GM19397 (cell line): ENCODE results near the gene KCNN4.

Experiments
- ATAC-seq: cut with Tn5 transposase; IDR thresholded peaks from one replicate; pipeline ENCODE4 v1.9.1; 2021; ENCODE audit warnings: mild to moderate bottlenecking, moderate library complexity; ENCODE audit not compliant: unreplicated experiment

The KCNN4 gene

DNA sequence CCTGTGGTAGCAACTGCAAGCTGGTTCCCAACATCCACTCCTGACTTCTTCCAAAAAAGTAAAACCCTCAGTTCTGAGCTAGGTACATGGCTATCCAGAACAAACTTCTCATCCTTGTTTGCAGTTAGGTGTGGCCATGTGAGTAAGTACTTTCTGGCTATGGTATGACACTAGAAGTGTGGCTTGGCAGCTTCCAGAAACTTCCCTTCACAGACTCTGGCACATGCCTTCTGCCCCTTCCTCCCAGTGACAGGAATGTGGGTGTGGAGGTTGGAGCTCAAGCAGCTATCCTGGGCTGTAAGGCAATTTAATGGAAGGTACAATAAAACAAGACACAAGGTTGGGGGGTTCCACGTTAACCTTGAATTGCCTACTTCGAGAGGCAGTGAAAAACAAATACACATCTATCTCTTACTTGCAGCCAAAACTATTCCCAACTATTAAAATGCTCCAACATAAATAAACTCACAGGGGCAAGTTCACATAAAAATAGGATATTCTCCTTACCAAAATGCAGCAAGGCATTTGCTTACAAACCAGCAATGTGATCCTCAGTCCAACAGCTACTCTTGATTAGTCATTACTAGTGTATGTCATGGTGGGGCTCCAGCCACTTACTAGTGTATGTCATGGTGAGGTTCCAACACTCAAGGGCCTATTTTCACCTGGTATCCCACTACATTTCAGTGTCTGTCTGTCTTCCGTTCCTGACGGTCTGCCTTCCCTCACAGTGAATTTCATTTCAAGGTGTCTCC, 29.1 kb downstream of the KCNN4 start:
- ATAC-seq, result no peak

DNA sequence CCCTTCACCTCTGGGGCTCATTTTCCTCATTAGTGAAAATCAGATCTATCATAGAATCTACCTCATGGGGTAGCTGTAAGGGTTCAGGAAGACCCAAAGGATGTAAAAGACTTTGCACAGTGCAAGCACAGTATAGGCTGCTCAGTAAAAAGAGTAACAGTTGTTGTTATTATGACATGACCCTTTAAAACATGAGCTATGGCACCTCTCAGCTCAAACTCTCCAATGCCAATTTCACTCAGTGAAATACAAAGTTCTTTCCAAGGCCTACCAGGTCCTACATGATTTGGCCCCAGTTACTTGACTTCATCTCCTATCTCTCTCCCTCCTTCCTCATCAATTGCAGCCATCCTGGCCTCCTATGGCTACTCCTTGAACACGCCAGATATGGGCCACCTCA, 30.9 kb downstream of the KCNN4 start:
- ATAC-seq, result no peak

DNA sequence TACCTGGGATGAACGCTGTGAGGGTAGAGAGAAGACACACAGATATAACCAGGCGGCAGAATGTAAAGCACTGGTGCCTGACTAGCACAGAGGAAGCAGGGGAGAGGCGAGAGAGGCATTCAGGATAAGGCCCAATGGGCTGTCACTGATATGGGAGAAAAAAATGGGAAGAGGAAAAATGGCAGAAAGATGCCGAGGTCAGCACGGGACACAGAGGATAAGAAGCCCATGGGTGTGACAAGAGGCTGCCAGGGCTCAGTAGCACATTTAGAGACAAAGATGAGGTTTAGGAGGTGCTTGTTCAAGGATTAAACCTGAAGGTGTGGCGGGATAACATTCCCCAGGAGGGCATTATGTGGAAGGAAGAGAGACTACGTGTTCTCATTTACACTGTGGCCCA, 31.6 kb downstream of the KCNN4 start:
- no peak for ATAC-seq

DNA sequence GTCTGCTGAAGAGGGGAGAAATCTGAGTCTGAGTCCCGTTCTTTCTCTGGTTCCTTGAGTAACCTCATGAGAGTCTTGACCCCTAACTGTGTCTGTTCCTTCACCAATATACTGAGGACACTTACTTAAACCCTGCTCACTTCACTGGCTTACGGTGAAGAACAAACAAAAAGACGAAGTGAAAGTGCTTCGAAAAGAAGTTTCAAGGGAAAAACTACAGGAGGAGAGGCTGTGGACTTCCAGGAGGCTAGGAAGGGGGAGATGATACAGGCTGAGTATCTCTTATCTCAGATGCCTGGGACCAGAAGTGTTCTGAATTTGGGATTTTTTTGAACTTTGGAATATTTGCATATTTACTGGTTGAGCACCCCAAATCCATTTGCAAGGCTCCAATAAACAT, 32.1 kb downstream of the KCNN4 start:
- ATAC-seq, result no peak

DNA sequence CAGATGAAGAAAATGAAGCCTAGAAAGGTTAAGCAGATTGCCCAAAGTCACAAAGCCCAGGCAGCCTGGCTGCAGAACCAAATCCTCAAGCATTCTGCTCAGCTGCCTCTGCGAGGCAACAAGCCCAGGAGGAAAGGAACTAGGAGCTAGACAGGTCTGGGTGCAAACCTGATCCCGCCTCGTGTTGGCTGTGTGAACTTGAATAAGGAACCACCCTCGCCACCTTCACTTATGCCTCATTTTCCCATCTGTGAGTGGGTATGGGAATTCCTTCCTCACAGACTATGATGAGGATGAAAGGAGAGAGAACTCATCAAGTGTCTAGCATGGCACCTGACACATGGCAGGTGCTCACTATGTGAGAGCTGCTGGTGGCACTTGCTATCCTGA, 32.6 kb downstream of the KCNN4 start:
- ATAC-seq, result no peak

DNA sequence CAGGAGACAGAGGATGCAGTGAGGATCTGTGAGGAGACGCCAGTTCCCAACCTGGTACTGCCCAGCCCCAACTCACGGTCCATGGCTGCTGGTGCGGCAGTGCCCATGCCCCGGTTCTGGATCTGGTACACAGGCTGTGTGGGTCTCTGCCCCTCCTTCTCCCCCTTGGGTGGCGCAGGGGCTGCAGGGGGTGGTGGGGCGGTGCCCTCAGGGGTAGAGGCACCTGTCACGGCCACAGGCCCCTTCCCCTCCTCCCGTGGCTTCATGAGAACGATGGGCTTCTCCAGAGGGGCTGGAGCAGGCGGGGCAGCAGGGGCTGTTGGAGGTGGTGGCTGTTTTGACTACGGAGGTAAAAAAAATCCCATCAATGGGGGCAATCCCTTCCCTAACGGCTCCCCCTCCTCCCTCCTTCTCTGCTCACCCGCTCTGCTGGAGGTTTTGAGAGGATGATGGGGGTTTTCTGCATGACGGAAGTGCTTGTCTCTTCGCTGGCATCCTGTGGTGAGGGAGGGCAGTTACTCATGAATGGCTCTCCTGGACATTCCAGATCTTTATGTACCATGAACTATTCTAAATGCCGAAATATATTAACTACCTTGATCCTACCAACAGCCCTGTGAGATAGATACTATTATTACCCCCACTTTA, 33.1 kb downstream of the KCNN4 start:
- no peak for ATAC-seq

DNA sequence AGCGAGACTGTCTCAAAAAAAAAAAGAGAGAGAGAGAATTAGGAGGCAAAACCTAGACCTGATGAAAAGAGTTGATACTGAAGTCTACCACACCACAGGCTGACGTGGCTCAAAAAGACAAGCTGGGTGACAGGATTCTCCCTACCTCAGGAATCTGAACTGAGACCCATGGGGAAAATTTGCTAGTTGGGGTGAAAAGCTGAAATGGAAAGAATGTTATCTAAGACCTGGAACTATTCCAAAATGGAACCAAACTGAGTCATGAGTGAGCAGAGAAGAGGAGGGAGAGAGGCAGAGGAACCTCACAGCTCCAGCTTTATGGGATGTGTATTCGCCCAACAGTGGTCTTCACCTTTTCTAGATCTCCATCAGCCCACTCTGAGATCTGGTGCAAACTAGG, 37.7 kb downstream of the KCNN4 start:
- ATAC-seq, result no peak

DNA sequence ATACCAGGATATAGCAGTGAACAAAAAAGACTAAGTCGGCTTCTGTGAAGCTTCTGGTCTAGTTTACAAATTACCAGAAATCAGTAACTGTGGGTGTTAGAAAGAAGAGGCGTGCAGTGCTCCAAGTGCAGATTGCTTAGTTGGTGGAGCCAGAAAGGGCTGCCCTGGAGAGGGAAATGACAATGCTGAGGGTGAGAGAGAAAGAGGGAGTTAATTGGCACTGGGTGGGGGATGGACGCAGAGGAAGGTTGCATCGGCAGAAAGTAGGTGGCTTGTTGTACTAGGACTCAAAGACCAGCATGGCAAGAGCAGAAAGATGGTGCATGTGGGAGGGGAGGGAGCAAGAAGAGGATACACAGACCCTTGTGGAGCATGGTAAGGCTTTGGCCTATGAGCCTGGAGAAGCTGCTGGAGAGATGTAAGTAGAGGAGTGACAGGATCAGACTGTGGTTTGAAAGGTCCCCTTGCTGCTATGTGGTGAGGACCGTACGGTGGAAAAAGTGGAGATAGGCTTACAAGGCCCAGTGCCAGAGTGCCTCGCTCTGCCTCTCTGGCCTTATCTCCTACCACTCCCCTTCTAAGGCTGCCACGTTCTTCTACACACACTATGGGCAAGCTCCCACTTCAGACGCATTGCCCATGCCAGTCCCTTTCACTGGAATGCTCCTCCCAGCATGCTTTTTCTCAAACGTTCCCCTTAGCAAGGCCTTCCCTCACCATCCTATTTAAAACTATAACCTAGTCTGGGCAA, 39.5 kb downstream of the KCNN4 start:
- no peak for ATAC-seq

DNA sequence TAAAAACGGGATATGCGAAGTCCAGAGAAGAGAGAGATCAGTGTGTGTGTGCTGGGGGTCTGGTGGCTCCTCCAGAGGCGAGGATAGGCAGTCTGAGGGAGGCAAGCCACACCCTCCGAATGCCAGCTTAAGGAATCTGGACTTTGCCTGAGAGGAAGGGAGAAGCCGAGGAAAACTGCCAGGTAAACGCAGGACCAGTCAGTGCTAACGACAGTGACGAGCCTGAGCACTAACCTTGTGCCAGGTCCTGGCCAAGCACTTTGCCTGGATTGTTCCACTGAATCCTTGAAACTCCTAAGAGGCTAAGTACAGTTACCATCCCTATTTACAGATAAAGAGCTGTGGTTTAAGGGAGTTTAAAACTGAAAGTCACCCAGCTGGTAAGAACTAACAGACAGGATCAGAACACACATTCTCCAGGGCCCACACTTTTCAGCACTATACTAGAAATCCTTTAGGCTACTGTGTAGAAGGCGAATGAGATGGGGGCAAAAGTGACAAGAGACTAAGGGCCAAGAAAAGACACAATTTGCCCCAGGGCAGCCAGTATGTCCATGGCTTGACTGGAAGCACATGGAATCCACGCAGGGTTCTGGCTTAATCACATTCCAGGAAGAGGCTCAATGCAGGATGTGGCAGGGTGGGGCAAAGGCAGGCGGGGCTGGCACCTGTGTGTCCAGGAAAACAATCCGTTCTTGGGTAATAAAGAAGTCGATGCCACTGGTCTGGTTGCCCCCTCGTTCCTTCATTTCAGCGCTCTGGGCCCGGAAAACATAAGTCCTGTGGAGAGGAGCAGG, 41.1 kb downstream of the KCNN4 start:
- ATAC-seq, result no peak

DNA sequence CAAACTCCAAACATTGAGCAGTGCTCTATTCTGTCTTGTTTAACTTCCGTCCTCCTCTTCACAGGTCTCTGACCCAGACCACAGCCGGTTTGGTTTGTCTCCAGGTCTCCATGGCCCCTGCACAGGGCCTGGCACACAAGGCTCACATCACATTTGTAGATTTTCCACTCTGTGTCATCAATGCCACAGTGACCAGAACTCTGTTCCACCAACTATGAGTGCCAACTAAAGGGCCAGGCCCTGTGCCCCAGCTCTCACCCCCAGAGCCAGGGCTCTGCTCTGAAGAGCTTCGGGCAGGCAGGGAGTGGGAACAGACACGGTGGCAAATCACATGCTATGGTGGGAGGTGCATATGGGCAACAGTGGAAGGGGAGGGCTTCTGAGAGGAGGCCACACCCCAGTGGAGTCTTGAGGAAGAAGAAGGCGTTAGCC, 42.0 kb downstream of the KCNN4 start:
- ATAC-seq, result no peak

DNA sequence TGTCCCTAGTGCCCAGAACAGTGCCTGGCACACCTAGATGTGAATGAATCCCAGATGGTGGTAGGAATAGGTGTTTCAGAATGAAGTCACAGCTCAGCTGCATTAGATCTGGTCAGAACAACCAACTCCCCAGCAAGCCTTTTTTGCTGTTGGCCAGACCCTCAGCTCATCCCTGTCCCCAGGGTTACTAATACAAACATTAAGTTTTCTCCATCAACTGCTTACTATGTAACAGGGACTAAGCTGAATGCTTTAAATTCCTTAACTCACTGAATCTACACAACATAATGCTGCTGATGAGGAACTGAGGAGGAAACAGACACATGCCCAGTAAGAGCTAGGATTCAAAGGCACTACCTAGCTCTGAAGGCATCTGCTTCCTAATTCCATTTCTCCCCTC, 44.8 kb downstream of the KCNN4 start:
- ATAC-seq, result no peak

DNA sequence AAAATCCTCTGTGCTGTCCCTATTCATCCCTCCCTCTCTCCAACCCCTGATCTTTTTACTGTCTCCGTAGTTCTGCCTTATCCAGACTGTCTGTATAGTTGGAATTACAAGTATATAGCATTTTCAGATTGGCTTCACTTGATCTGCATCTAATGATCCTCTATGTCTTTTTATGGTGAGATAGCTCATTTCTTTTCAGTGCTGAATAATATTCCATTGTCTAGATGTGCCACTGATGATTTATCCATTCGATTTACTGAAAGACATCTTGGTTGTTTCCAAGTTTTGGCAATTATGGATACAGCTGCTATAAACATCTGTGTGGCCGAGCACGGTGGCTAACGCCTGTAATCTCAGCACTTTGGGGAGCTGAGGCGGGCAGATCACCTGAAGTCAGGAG, 45.8 kb downstream of the KCNN4 start:
- ATAC-seq, result no peak

DNA sequence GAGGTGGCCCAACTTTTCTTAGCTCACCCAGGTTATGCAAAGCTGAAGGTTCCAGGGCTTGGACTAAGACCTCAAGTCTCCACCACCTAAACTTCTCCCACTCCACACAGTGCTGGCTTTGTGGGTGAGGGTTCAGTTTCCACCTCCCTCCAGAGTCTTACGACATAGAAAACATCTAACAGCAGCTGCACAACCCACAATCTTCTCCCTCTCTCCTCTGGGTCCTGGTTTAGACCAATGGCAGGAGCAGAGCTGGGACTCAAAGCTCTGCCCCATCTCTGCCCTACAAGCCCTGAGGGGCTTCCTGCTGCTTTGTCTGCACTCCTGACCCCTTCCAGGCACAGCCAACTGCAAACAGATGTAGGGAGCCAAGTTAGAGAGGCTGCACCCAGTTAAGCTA, 48.9 kb downstream of the KCNN4 start:
- no peak for ATAC-seq

DNA sequence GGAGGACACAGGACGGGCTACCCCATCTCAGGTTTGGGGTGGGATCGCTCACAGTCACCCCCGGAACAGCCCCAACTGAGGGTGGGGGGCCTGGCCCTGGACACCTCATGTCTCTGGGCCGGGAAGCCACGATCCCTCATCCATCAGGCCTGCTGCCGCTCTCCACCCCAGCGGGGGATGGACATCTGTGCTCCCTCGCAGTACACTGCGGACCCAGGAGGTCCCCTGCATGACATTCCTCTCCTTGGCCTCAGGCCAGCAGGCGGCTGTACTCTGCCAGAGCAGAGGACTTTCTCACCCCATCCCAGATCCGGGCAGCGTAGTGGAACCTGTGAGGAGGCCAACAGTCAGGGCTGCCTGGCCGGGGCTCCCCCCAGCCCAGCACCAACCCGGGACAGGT, 49.4 kb downstream of the KCNN4 start:
- no peak for ATAC-seq

DNA sequence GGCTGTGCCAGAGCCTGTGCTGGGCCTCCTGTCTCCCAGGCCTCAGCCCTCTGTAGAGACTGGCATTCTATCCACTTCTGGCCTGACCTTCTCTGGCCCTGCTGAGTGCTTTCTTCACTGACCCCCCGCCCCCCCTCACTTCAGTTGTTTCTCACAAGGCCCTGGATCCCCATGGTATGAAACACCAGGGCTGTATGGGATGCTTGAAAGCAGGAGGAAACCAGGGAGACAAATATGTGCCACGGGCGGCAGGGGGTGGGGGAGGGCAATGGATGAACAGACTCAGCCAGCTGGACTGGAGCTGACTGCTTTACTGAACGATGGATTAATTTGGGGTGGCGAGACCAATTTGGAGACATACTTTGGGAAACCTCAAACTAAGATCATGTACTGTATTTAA, 50.9 kb downstream of the KCNN4 start:
- ATAC-seq, result no peak

DNA sequence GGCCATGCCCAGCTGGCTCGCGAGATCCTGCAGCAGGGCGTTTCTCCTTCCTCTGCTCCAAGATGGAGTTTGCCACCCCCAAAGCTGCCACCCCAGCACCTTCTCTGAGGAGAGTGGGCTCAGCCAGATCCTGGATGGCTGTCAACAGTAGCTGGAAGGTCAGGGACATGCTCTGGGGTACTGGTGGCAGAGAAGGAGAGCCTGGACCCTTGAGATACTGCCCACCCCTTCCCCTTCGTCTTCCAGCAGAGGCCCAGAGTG, 53.2 kb downstream of the KCNN4 start:
- no peak for ATAC-seq

DNA sequence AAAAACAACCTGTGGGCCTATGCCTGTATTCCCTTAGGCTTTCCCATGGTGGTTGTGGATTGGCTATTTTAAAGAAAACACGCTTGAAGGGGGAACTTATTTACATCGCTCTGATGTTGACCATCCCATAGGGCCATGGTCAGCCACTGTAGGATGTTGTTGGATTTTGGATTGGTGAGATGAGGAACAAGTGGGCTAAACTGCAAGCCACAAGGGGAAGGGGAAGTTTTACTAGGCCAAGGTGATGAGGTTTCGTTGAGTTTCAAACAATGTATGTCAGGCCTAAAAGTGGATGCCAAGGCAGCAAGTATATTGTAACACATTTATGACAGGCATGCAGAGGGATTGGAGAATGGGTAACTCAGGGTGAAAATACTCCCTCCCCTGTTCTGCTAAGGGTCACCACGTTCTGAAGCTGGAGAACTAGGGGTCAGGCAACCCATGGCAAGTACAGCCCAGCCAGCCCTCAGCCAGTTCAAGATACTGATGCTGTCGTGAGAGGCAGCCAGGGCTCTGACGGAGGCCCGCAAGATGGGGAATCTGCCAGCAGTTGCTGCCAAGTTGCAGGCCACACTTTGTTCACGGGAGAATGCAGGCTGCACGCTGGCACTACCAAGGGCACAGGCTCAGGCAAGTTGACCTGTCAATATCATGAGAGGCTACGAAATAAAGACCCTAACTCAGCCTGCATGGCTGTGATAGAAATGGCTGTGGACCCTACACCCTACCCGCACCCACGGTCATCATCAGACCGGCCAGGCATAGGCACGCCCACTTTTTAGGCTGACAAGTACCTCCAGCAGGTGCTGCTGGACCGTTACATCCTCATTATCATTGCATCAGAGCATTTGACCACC, 53.8 kb downstream of the KCNN4 start:
- ATAC-seq, result no peak

DNA sequence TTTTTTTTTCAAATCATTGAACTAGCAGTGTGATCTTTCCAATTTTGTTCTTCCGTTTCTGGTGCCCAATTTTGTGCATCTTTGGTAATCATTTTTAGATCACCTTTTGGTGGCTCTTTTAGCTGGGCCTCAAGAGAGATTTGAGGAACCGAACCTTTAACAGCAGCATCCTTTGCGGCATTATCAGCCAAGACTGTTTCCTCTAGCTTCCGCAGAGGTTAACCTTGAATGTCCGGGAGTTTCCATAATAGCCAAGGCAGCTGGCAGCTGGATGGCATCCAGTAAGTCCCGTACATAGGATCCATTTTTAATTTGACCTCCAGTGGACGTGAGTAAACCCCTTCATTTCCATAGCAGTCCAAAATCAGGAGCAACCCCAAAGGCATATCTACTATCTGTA, 55.3 kb downstream of the KCNN4 start:
- ATAC-seq, result no peak

DNA sequence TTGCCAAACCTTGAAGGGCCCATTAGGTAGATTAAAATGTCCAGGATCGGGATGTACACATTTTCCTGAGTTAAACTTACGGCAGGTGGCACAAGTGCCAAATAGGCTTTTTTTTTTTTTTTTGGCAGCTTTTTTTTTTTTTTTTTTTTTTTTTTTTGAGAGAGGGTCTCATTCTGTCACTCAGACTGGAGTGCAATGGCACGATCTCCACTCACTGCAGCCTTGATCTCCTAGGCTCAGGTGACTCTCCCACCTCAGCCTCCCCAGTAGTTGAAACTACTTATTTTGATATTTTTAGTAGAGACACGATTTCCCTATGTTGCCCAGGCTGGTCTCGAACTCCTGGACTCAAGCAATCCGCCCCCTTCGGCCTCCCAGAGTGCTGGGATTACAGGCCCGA, 55.9 kb downstream of the KCNN4 start:
- no peak for ATAC-seq

DNA sequence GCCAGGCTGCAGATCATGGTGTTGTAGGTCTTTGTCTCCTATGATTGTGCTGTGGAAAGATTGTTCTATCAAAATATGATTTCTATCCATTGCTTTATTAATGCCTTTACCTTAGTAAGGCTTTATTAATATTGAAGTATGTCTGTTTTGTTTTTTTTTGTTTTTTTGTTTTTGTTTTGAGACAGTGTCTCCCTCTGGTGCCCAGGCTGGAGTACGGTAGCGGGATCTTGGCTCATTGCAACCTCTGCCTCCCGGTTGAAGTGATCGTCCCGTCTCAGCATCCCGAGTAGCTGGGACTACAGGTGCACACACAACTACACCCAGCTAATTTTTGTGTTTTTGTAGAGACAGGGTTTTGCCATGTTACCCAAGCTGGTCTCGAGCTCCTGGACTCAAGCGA, 57.2 kb downstream of the KCNN4 start:
- ATAC-seq, result no peak
